ENCODE results near the gene SUCLA2.

DNA sequence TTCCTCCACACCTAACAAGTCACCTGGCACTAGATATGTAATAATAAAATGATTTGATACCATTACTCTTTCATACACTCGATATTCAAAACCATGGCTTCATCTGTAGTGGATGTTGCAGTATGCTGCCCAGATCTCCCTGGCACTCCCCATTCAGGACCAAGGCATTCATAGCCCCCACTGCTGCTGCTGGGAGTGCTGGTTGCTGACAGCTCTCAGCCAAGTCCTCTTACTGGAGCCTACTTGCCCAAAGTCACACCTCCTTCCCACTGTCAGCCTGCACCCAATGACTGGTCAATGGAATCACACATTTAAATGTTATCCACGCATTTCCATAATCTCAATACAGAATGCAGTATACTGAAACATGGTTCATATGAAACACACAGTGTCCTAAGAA lies 3.7 kb downstream of the SUCLA2 start:
- TF ChIP-seq POLR2AphosphoS5 (IDR thresholded peaks at IDR 0.05; ENCODE audit: low read depth, low read length): no peak
- TF ChIP-seq CREB1 (IDR thresholded peaks at IDR 0.05): no peak
- no peak for TF ChIP-seq EZH2 (IDR thresholded peaks at IDR 0.05; ENCODE audit: low read depth, low read length, severe bottlenecking)
- TF ChIP-seq, protein P1, sequence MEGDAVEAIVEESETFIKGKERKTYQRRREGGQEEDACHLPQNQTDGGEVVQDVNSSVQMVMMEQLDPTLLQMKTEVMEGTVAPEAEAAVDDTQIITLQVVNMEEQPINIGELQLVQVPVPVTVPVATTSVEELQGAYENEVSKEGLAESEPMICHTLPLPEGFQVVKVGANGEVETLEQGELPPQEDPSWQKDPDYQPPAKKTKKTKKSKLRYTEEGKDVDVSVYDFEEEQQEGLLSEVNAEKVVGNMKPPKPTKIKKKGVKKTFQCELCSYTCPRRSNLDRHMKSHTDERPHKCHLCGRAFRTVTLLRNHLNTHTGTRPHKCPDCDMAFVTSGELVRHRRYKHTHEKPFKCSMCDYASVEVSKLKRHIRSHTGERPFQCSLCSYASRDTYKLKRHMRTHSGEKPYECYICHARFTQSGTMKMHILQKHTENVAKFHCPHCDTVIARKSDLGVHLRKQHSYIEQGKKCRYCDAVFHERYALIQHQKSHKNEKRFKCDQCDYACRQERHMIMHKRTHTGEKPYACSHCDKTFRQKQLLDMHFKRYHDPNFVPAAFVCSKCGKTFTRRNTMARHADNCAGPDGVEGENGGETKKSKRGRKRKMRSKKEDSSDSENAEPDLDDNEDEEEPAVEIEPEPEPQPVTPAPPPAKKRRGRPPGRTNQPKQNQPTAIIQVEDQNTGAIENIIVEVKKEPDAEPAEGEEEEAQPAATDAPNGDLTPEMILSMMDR (IDR thresholded peaks at IDR 0.05; ENCODE audit: control extremely low read depth in 1 of 3, insufficient read depth in 1 of 3, low read depth in 1 of 3, low read length in 3 of 3): no peak
- TF ChIP-seq TAF7 (optimal IDR thresholded peaks at IDR 0.05; ENCODE audit: borderline replicate concordance, low read depth, low read length): no peak
- TF ChIP-seq BACH1 (IDR thresholded peaks at IDR 0.05; ENCODE audit: low read length): no peak
